ENCODE results near the gene APLP2. TPM values are rescaled to one million over a fixed set of nuclear protein-coding genes. Genes with fewer than 3 reads are reported as not detected.
"Not testable (repeated sequence)": the region's sequence is repeated elsewhere in the genome, so short reads cannot be mapped to it uniquely, and the experiment has no call there.

Gene APLP2
- total and polyA plus RNA-seq, 10 donors: 47.4 to 248 (median 181) TPM

DNA sequence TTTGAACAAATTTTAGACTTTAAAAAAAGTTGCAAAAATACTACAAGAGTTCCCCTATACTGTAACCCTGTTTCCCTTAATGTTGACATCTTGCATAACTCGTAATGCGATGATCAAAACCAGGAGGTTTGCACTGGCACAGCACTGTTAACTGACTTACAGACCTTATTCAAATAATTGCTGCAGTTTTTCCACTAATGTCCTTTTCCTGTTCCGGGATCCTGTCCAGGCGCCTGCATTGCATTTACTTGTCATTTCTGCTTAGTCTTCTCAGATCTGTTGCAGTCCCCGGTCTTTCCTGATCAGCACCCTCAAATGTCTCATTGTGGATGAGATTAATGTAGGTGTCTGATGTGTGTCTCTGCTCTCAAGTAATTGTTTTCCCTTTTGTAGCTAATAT lies 32.0 kb downstream of the APLP2 start:
- DNase-seq: no peak
- Histone ChIP-seq H3K27me3 (replicated peaks in 1 of 7) (no peaks in the 10 kb centered on the region), H3K4me3 (no peak overlapping the region), H3K9me3 (no peaks in the 10 kb centered on the region), H3K4me1 (peaks cover 5 to 79% (median 20%) of the 10 kb centered on the region in 6 donors), H3K36me3 (no peaks in the 10 kb centered on the region), H3K27ac (no peak overlapping the region)
- intact Hi-C loops (cut with DNase I; ENCODE audit: low total_unique reads): no loop called here
- TF ChIP-seq, protein P1, sequence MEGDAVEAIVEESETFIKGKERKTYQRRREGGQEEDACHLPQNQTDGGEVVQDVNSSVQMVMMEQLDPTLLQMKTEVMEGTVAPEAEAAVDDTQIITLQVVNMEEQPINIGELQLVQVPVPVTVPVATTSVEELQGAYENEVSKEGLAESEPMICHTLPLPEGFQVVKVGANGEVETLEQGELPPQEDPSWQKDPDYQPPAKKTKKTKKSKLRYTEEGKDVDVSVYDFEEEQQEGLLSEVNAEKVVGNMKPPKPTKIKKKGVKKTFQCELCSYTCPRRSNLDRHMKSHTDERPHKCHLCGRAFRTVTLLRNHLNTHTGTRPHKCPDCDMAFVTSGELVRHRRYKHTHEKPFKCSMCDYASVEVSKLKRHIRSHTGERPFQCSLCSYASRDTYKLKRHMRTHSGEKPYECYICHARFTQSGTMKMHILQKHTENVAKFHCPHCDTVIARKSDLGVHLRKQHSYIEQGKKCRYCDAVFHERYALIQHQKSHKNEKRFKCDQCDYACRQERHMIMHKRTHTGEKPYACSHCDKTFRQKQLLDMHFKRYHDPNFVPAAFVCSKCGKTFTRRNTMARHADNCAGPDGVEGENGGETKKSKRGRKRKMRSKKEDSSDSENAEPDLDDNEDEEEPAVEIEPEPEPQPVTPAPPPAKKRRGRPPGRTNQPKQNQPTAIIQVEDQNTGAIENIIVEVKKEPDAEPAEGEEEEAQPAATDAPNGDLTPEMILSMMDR (IDR thresholded peaks at IDR 0.05 in 8 of 11, conservative IDR thresholded peaks at IDR 0.05 in 3 of 11): no peak
- TF ChIP-seq POLR2AphosphoS5 (IDR thresholded peaks at IDR 0.05): no peak
- no peak for TF ChIP-seq POLR2A (IDR thresholded peaks at IDR 0.05)
- WGBS, 5 donors: 66 to 85% (median 75%) methylated on average over 5 of the region's 5 CpGs

DNA sequence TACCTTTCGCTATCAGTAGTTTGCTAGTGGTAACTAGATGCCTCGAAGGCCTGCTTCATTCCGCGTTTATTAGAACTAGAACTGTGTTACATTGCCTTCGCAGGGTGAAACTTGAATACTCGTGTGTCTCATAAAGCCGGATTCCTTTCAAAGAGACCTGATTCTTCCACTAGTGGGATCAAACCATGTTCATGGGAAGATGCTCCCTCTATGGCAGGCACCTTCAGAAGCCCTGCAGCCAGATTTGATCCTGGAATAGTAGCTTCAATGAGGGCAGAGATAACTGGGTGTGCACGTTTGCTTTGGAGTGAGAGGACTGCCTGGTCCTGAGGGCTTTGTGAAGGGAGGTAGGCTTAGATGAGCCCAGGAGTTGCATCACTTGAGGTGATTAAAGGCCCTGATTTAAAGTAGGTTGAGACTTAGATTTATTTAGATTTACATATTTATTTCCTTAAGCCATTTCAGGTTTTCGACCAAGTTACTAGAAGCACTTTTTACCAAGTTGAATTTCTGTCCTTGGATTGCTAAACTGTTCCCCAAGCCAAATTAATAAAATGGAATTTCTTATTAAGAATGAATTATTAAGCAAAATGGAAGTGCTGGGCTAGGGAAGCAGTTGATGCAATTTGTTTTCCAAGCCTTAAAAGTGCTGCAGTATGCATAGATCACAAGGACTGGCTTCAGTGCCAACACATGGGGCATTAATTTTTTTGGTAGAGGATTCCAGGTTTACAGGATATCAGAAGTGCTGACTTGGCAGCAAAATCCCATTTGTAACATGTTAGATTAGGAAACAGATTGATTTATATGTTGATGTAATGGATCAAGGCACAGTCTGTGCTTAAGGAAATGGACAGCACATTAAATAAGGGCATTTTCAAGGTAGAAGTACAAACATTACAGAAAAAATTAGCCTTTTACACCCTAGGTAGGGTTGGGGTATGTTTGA lies 32.9 kb downstream of the APLP2 start:
- Histone ChIP-seq H3K9me3 (no peaks in the 10 kb centered on the region), H3K36me3 (no peaks in the 10 kb centered on the region), H3K4me3 (no peak overlapping the region), H3K4me1 (peaks cover 5 to 71% (median 17%) of the 10 kb centered on the region in 6 donors), H3K27ac (no peak overlapping the region), H3K27me3 (replicated peaks in 1 of 7) (no peaks in the 10 kb centered on the region)
- 82 to 96% (median 95%) methylated on average over 9 of the region's 9 CpGs for WGBS, 5 donors
- intact Hi-C loops (cut with DNase I; ENCODE audit: low total_unique reads): no loop called here
- DNase-seq: no peak
- TF ChIP-seq, protein P1 (IDR thresholded peaks at IDR 0.05 in 8 of 11, conservative IDR thresholded peaks at IDR 0.05 in 3 of 11): no peak
- TF ChIP-seq POLR2AphosphoS5 (IDR thresholded peaks at IDR 0.05) (no peak), POLR2A (IDR thresholded peaks at IDR 0.05) (no peak)

DNA sequence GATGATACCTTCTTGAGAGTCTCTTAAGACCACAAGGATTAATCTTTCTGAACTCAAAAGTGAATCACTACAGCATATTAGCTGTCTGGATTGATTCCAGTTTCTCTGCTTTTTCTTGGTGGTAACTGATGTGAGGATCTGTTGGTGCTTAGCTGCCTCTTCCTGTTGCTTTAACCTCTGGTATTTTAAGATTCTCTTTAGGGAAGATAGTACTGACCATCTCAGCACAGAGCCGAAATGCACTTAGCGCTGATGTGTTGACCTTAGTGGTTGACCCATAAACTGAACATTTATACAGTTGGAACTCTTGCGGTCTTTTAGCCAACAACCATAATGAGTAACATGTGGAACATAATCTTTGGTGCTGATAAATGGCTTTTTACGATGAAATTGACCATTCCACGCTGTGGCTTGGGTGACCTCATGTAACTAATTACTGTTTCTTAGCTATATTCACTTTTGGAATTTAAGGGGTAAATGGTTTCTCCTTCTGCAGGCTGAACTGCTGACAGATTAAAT lies 33.7 kb downstream of the APLP2 start:
- H3K4me1 ChIP-seq: peaks cover 5 to 63% (median 17%) of the 10 kb centered on the region in 6 donors
- no peaks in the 10 kb centered on the region for H3K27me3 ChIP-seq (replicated peaks in 1 of 7)
- no peaks in the 10 kb centered on the region for H3K9me3 ChIP-seq
- DNase-seq: no peak
- 68 to 77% (median 70%) methylated on average over 5 of the region's 5 CpGs for WGBS, 5 donors
- no peak overlapping the region for H3K27ac ChIP-seq
- no peaks in the 10 kb centered on the region for H3K36me3 ChIP-seq
- TF ChIP-seq POLR2AphosphoS5 (IDR thresholded peaks at IDR 0.05): no peak
- TF ChIP-seq, protein P1 (IDR thresholded peaks at IDR 0.05 in 8 of 11, conservative IDR thresholded peaks at IDR 0.05 in 3 of 11): no peak
- TF ChIP-seq POLR2A (IDR thresholded peaks at IDR 0.05): no peak
- H3K4me3 ChIP-seq: no peak overlapping the region
- intact Hi-C loops (cut with DNase I; ENCODE audit: low total_unique reads): no loop called here

DNA sequence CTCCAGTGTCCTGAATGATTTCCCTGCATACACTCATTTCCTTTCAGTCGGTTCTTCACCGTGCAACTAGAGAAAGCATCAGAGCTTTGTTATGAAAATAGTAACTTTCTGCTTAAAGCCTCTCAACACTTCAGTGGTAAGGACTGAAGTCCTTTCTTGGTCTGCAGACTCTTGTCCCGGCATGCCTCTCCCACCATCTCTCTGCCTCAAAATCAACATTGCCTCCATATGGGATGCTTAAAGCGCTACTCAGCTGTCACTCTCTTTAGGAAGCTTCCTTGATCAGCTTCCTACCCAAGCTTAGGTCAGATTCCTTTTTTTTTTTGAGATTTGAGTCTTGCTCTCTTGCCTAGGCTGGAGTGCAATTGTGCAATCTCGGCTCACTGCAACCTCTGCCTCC lies 36.7 kb downstream of the APLP2 start:
- no peak overlapping the region for H3K27ac ChIP-seq
- H3K4me1 ChIP-seq: peaks cover 5 to 44% (median 19%) of the 10 kb centered on the region in 6 donors
- WGBS, 5 donors: 80 to 92% (median 90%) methylated on average over 5 of the region's 5 CpGs
- peaks cover 0 to 21% (median 13%) of the 10 kb centered on the region in 6 donors for H3K36me3 ChIP-seq
- no peak overlapping the region for H3K4me3 ChIP-seq
- TF ChIP-seq, protein P1 (IDR thresholded peaks at IDR 0.05 in 8 of 11, conservative IDR thresholded peaks at IDR 0.05 in 3 of 11): no peak
- no peak for TF ChIP-seq POLR2A (IDR thresholded peaks at IDR 0.05)
- no peak for TF ChIP-seq POLR2AphosphoS5 (IDR thresholded peaks at IDR 0.05)
- DNase-seq: no peak
- H3K9me3 ChIP-seq: no peaks in the 10 kb centered on the region
- H3K27me3 ChIP-seq (replicated peaks in 1 of 7): no peaks in the 10 kb centered on the region
- intact Hi-C loops (cut with DNase I; ENCODE audit: low total_unique reads): no loop called here

DNA sequence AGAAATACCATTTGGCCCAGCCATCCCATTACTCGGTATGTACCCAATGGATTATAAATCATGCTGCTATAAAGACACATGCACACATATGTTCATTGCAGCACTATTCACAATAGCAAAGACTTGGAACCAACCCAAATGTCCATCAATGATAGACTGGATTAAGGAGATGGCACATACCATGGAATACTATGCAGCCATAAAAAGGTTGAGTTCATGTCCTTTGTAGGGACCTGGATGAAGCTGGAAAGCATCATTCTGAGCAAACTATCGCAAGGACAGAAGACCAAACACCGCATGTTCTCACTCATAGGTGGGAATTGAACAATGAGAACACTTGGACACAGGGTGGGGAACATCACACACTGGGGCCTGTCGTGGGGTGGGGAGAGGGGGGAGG lies 39.0 kb downstream of the APLP2 start:
- WGBS, 5 donors: 92 to 95% (median 94%) methylated on average over 3 to 4 of the region's 4 CpGs
- H3K9me3 ChIP-seq; H3K27me3 ChIP-seq (replicated peaks in 1 of 7); intact Hi-C loops (cut with DNase I; ENCODE audit: low total_unique reads); H3K27ac ChIP-seq; H3K4me3 ChIP-seq; DNase-seq: not testable (repeated sequence)
- peaks cover 0 to 43% (median 19%) of the 10 kb centered on the region in 6 donors for H3K36me3 ChIP-seq
- H3K4me1 ChIP-seq: peaks cover 0 to 21% (median 5%) of the 10 kb centered on the region in 6 donors
